B cell (primary cell): ENCODE results near the gene NELL1. TPM values are rescaled to one million over a fixed set of nuclear protein-coding genes. Genes with fewer than 3 reads are reported as not detected.

ENCODE experiments used
- ATAC-seq: fragments of 200-7000 bp; cut with Tn5 transposase; one replicate; pipeline ENCODE4 v1.10.0; 2021; ENCODE audit warnings: low read depth, mild to moderate bottlenecking, moderate number of reproducible peaks, moderate library complexity
- CTCF ChIA-PET: fragments of 350-600 bp; sonication (Branson Sonifier 250); formaldehyde crosslinking; loops from one replicate; lab custom pipeline; 2021; ENCODE audit warnings: antibody characterized with exemption, inconsistent platforms; lab: Charles Lee
- POLR2A ChIA-PET: fragments of 350-600 bp; sonication (Branson Sonifier 250); formaldehyde crosslinking; loops from one replicate; lab custom pipeline; 2021; ENCODE audit warnings: antibody characterized with exemption; lab: Charles Lee
- DNase-seq: peaks from one replicate; pipeline ENCODE4 v3.0.0; 2013
- H2AFZ ChIP-seq: 2 replicates; pipeline ENCODE4 v1.6.1; 2012; ENCODE audit warnings: mild to moderate bottlenecking, low read depth, low read length; ENCODE audit not compliant: insufficient read depth, poor library complexity, severe bottlenecking
- H3K27ac ChIP-seq, 2 donors: 1 replicate in 1 of 2; 2 replicates in 1 of 2; pipeline ENCODE4 v1.5.1; 2012 to 2013; ENCODE audit warnings: low read length in 2 of 2, mild to moderate bottlenecking in 2 of 2, moderate library complexity in 1 of 2
- H3K27me3 ChIP-seq, 4 experiments: fragments of 200-600 bp in 1 of 4; sonication (generic) in 1 of 4; replicated peaks in 1 of 4; 1 replicate in 2 of 4; 2 replicates in 2 of 4; pipeline versions ENCODE4 v1.6.1 to v1.7.0; 2013 to 2016; ENCODE audit warnings: low read length in 3 of 4, mild to moderate bottlenecking in 2 of 4, mixed read lengths in 1 of 4, moderate library complexity in 1 of 4; ENCODE audit not compliant: insufficient read depth in 4 of 4, control insufficient read depth in 3 of 4; ENCODE audit errors: control extremely low read depth in 1 of 4
- H3K36me3 ChIP-seq, 2 experiments: replicated peaks in 1 of 2; 1 replicate in 1 of 2; 2 replicates in 1 of 2; pipeline versions ENCODE4 v1.6.1 to v1.7.1; 2013; ENCODE audit warnings: low read length in 1 of 2; ENCODE audit not compliant: insufficient read depth in 2 of 2, control insufficient read depth in 1 of 2; ENCODE audit errors: control extremely low read depth in 1 of 2, extremely low read depth in 1 of 2
- H3K4me1 ChIP-seq, 2 donors: fragments of 200-600 bp in 1 of 2; sonication (generic) in 1 of 2; 1 replicate in 1 of 2; 2 replicates in 1 of 2; pipeline versions ENCODE4 v1.5.1 to v1.6.1; 2013 to 2017; ENCODE audit warnings: low read length in 2 of 2; ENCODE audit not compliant: control insufficient read depth in 2 of 2, insufficient read depth in 2 of 2
- H3K4me2 ChIP-seq: replicated peaks from 2 replicates; pipeline ENCODE3; 2012; ENCODE audit warnings: mild to moderate bottlenecking, low read depth, low read length; ENCODE audit not compliant: poor library complexity, severe bottlenecking
- H3K4me3 ChIP-seq, 5 experiments: fragments of 200-600 bp in 1 of 5; sonication (generic) in 1 of 5; 1 replicate in 3 of 5; 2 replicates in 2 of 5; pipeline versions ENCODE4 v1.5.1 to v1.7.0; 2011 to 2016; ENCODE audit warnings: low read length in 4 of 5, mild to moderate bottlenecking in 4 of 5, low read depth in 2 of 5, control low read depth in 1 of 5, moderate library complexity in 1 of 5; ENCODE audit not compliant: insufficient read depth in 1 of 5; ENCODE audit errors: control extremely low read depth in 1 of 5, extremely low read depth in 1 of 5
- H3K79me2 ChIP-seq: fragments of 200-600 bp; sonication (generic); one replicate; pipeline ENCODE4 v1.6.0; 2016; ENCODE audit warnings: low read length; ENCODE audit not compliant: control insufficient read depth, insufficient read depth
- H3K9ac ChIP-seq: fragments of 200-600 bp; sonication (generic); 2 replicates; pipeline ENCODE4 v1.6.1; 2017; ENCODE audit warnings: mild to moderate bottlenecking, low read length, moderate library complexity
- H3K9me3 ChIP-seq, 3 donors: one replicate each; pipeline versions ENCODE4 v1.6.1 to v1.7.1; 2013; ENCODE audit warnings: low read length in 2 of 3; ENCODE audit not compliant: control insufficient read depth in 2 of 3, insufficient read depth in 1 of 3; ENCODE audit errors: control extremely low read depth in 1 of 3
- H4K20me1 ChIP-seq: 2 replicates; pipeline ENCODE4 v1.6.0; 2012; ENCODE audit warnings: mild to moderate bottlenecking, low read length; ENCODE audit not compliant: insufficient read depth, control insufficient read depth, poor library complexity, severe bottlenecking
- H3K27ac Mint-ChIP-seq: one replicate; pipeline ENCODE4 v1.8.0; 2021; ENCODE audit warnings: mixed read lengths
- H3K27me3 Mint-ChIP-seq: one replicate; pipeline ENCODE4 v1.8.0; 2021; ENCODE audit warnings: mixed read lengths
- H3K4me1 Mint-ChIP-seq: one replicate; pipeline ENCODE4 v1.8.0; 2021; ENCODE audit warnings: mixed read lengths
- H3K4me3 Mint-ChIP-seq: one replicate; pipeline ENCODE4 v1.8.0; 2021; ENCODE audit warnings: mixed read lengths
- H3K9me3 Mint-ChIP-seq: one replicate; pipeline ENCODE4 v1.8.0; 2022; ENCODE audit warnings: mixed read lengths; ENCODE audit not compliant: insufficient read depth
- EZH2 ChIP-seq: IDR thresholded peaks from 2 replicates; pipeline ENCODE4 v1.6.1; 2012; ENCODE audit warnings: borderline replicate concordance, low read depth, mild to moderate bottlenecking, moderate library complexity, low read length; ENCODE audit not compliant: insufficient read depth, poor library complexity, severe bottlenecking
- WGBS: methylation state at CpG from one replicate; pipeline ENCODE4 v1.1.5; 2013; ENCODE audit warnings: missing lambda C conversion rate; ENCODE audit not compliant: insufficient coverage; 5-methylcytosine and 5-hydroxymethylcytosine counted together
- intact Hi-C: fragments of 100-400 bp; cut with micrococcal nuclease; formaldehyde crosslinking; loops from one replicate; pipeline ENCODE4 v1.10.0; 2022
- polyA plus RNA-seq: library from polyadenylated mRNA; depleted of rRNA; stranded (reverse); fragments of >200 nt; gene quantifications from 2 replicates; pipeline ENCODE4 v1.2.3, GENCODE V29; 2012
- total RNA-seq, 2 donors: library from RNA; stranded (reverse); fragments of 120-200 nt in 1 of 2; gene quantifications; 1 replicate in 1 of 2; 2 replicates in 1 of 2; pipeline versions ENCODE4 v1.2.3 to v1.2.4, GENCODE V29; 2013 to 2022
- TF ChIP-seq, protein P1 (sequence below): fragments of 200-600 bp; IDR thresholded peaks from one replicate; pipeline ENCODE4 v1.8.0; 2022; ENCODE audit warnings: antibody characterized with exemption, mild to moderate bottlenecking

The NELL1 gene
- total and polyA plus RNA-seq, 2 donors (not counting 1 experiment from before 2014, with no cell fraction given) = not detected

DNA sequence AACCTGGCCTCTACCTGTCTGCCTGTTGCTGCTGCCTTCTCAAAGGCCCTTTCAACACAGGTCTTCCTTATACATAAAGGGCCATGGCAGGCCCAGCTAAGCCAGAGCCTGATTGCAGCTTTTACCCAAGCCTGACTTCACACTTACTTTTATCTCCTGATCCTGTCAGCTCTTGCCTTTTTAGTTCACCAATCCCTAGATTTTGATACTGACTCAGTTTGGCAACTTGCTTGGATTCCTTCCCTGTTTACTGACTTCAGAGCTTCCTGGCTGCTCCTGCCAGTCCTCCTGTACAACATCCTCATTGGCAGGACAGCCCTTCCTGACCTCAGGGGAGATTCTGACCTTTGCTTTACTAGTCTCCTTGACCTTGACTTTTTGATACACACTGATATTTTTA, 195.2 kb downstream of the NELL1 start:
- H3K27me3 ChIP-seq = no peaks in the 10 kb centered on the region
- no peak overlapping the region for H3K4me3 ChIP-seq
- no peaks in the 10 kb centered on the region for H3K79me2 ChIP-seq
- ATAC-seq (no peak), DNase-seq (no peak)
- no peak overlapping the region for H2AFZ ChIP-seq
- no peaks in the 10 kb centered on the region for H3K27me3 Mint-ChIP-seq
- H3K9me3 Mint-ChIP-seq = no peaks in the 10 kb centered on the region
- no peak overlapping the region for H3K4me2 ChIP-seq
- CTCF ChIA-PET = no interaction called here
- no peaks in the 10 kb centered on the region for H3K4me1 Mint-ChIP-seq
- POLR2A ChIA-PET = no interaction called here
- H3K36me3 ChIP-seq = no peaks in the 10 kb centered on the region
- no peaks in the 10 kb centered on the region for H3K4me1 ChIP-seq
- H3K9me3 ChIP-seq = peaks cover 0 to 3% (median 0%) of the 10 kb centered on the region in 3 donors
- no peaks in the 10 kb centered on the region for H4K20me1 ChIP-seq
- no peak for TF ChIP-seq EZH2
- TF ChIP-seq, protein P1, sequence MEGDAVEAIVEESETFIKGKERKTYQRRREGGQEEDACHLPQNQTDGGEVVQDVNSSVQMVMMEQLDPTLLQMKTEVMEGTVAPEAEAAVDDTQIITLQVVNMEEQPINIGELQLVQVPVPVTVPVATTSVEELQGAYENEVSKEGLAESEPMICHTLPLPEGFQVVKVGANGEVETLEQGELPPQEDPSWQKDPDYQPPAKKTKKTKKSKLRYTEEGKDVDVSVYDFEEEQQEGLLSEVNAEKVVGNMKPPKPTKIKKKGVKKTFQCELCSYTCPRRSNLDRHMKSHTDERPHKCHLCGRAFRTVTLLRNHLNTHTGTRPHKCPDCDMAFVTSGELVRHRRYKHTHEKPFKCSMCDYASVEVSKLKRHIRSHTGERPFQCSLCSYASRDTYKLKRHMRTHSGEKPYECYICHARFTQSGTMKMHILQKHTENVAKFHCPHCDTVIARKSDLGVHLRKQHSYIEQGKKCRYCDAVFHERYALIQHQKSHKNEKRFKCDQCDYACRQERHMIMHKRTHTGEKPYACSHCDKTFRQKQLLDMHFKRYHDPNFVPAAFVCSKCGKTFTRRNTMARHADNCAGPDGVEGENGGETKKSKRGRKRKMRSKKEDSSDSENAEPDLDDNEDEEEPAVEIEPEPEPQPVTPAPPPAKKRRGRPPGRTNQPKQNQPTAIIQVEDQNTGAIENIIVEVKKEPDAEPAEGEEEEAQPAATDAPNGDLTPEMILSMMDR = no peak
- H3K4me3 Mint-ChIP-seq = no peak overlapping the region
- no peak overlapping the region for H3K27ac Mint-ChIP-seq
- no peak overlapping the region for H3K9ac ChIP-seq
- no peak overlapping the region for H3K27ac ChIP-seq
- intact Hi-C loops = no loop called here

GRCh38 chr11:20865161-20865560, 195.8 kb downstream of the NELL1 start:
- Histone ChIP-seq H2AFZ (no peak overlapping the region), H3K4me3 (no peak overlapping the region), H3K27ac (no peak overlapping the region), H3K4me2 (no peak overlapping the region), H3K27me3 (no peaks in the 10 kb centered on the region), H3K4me1 (no peaks in the 10 kb centered on the region), H3K9ac (no peak overlapping the region), H3K79me2 (no peaks in the 10 kb centered on the region), H3K9me3 (peaks cover 0 to 3% (median 0%) of the 10 kb centered on the region in 3 donors), H4K20me1 (no peaks in the 10 kb centered on the region), H3K36me3 (no peaks in the 10 kb centered on the region)
- TF ChIP-seq, protein P1 = no peak
- TF ChIP-seq EZH2 = no peak
- Mint-ChIP-seq H3K27ac (no peak overlapping the region), H3K4me1 (no peaks in the 10 kb centered on the region), H3K27me3 (no peaks in the 10 kb centered on the region), H3K4me3 (no peak overlapping the region), H3K9me3 (no peaks in the 10 kb centered on the region)
- CTCF ChIA-PET = no interaction called here
- intact Hi-C loops = no loop called here
- DNase-seq (no peak), ATAC-seq (no peak)
- WGBS = 56% methylated on average over 3 of the region's 4 CpGs
- POLR2A ChIA-PET = no interaction called here
